Activated gamma-delta T cell treated with Interleukin-2 at 50 U/mL for 16 hours (primary cell): ENCODE measurements around the gene DKK1.

Experiments
- DNase-seq: peaks from one replicate; pipeline ENCODE4 v3.0.0-alpha.2; 2020

The DKK1 gene

DNA sequence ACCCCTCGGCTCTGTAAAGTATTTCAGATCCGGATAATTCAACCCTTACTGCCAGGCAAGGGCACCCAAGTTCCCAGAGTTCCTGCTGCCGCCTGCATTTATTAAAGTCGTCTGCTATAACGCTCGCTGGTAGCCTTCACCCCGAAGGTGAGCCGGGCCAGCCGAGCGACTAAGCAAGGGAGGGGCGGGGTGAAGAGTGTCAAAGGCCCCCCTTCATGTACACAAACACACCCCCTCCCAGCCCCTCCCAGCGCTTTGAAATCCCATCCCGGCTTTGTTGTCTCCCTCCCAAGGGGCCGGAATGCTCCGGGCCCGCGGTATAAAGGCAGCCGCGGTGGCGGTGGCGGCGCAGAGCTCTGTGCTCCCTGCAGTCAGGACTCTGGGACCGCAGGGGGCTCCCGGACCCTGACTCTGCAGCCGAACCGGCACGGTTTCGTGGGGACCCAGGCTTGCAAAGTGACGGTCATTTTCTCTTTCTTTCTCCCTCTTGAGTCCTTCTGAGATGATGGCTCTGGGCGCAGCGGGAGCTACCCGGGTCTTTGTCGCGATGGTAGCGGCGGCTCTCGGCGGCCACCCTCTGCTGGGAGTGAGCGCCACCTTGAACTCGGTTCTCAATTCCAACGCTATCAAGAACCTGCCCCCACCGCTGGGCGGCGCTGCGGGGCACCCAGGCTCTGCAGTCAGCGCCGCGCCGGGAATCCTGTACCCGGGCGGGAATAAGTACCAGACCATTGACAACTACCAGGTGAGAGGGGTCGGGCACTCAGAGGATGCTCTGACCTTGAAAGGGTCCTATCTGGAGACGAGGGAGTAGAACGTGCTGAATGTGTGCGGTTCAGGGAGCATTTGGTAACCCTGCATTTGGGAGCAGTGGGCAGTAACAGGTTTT, at the start of gene DKK1:
Gene DKK1, plus strand, starts transcription at position 349 of the 889 bp plus-strand sequence. Its CDS starts 154 bp downstream, at position 503.
- no peak for DNase-seq

DNA sequence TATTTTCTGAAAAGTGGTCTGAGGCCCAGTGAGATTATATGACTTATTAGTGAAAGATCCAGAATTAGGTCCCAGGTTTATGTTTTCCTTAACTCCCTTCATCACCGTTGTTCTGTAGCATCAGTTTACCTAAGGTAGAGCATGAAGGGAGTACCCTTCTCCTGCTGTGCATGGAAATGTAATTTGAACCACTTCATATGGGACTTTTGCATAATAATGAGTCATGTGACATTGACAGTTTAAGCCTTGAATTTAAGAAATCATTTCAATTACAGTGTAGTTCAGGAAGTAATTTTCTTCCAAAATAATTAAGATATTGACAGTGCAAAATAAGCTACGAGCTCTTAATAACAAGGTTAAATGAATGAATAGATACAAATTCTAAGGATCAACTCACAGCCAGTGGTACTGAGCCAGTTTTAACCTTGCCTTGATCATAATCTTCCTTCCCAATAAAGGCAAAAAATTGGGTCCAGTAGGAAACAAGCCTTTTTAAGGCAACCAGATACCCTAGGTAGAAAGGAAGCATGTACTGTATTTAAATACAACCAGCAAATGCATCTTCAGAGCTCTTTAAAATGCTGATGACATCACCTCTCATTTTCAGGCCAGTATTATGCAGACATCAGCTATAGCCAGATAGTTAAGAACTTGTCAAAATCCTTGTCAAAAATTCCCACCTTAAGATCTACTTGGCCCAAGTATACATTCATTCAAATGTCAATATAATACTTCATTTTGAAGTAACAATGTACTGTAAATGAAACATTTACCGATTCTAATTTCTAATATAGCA, 48.8 kb upstream of the DKK1 start:
- no peak for DNase-seq

- DNase-seq: no peak
Measured at GRCh38 chr10:52266858-52267257, 47.2 kb upstream of the DKK1 start.

DNA sequence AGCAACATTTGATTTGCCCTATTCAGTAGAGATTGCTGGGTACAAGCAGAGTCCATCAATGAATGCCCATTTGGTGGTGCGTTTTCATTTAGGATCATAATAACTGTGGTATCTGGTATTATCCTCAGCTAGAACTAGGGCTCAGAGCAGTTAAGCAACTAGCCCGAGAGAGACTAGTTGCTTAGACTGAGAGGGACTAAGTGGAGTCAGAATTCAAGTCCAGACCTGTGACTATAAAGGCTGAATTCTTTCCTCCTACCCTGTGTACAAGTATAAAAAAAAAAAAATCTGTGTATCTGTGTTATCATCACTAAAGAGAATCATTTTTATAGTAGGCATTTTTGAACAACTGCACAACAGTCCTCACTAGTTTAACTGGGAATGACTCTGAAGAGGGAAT, 45.3 kb upstream of the DKK1 start:
- no peak for DNase-seq

DNA sequence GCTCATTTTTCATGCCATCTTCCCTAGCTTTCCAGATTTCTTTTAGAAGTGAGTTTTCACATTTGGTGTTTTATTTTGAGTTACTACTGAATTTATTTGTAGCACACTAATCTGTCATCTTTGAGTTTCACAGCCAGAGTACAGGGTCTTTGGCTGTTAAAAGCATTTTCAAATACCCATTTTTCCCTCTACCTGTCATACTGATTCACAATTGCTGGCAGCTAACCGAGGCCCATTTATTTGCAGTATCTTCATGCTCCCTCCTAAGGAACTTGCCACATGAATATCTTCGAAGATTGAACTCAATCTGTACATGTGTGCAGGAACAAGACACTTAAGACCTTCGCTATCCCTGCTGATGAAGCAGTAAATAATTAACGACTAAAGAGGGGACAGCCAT, 44.8 kb upstream of the DKK1 start:
- DNase-seq: no peak

- no peak for DNase-seq
Measured at GRCh38 chr10:52276163-52276562, 37.9 kb upstream of the DKK1 start.

DNA sequence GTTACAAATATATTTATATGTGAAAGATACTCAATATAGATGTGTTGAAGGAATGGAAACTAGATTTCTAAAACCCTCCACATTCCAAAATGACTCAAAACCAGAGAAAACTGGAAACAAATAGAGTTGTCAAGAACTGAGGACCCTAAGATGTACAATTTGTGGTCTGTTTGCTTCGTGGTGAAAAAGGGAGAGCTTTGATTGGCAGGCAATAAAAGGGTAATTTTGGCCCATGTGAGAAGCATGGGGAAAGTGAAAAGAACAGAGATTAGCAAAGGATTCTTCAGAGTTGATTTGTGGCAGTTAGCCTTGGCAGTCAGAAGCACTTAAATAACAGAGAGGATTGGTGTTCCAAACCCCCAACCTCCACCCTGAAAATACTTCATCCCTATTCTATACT, 37.1 kb upstream of the DKK1 start:
- DNase-seq: no peak

DNA sequence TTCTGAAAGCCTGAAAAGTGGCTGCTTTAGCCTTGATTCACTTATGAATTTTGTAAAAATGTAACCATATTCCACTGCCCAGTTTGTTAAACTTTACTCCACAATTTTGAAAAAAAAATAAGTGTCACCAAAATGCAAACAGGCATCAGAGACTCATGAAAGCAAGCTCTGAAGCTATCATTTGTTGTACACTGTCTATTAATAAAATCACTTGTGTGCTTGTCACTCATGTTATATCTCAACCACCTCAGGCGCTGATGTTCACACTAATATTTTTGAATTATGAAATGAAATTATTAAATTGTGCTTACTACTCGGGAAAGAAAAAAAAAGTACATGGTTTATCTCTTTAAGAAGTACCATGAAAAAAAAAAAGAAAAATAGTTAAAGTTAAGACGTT, 34.5 kb upstream of the DKK1 start:
- DNase-seq: no peak

DNA sequence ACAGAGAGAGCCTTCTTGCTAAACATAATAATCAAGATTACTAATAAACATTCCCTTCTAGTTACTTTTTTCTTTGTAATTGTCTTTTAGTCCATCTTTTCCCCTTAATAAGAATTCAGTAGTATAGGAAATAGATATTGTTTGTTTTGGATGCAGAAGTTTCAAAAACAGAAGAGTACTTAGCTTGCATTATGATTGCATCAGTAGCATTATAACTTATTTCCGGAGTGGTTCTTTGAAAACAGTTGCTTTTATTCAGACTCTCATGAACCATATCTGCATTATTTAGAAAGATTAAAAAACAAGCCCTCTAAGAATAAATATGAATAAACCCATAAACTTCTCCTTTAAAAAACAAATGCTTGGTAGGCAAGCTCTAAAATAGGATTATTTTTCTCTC, 34.0 kb upstream of the DKK1 start:
- no peak for DNase-seq

GRCh38 chr10:52283174-52283573, 30.9 kb upstream of the DKK1 start:
- no peak for DNase-seq

DNA sequence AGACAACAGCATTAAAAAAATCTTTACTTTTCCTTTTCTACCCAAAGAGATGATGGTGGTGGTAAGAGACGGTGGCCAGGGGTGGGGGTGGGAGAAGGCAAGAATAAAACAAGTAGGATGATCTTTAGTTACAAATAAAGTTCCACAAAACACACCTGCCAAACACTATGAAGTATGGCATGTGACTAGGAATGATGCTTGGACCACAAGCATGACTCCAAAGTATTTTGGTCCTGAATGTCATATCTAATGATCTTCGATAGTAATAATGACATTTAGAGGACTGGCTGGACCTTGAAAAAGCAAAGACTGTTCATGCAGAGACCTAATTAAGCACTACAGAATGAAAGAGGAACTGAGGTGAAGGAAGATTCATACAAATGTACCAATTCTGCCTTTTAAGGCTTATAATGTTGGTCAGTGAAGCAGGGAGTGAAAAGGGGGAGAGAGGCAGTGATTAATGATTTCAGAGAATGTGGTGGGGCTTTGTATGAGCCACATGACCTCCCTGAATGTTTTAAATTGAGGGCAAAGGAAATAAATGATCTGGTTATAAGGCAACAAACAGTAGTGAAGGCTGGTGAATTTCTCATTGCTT, 29.6 kb upstream of the DKK1 start:
- DNase-seq: no peak

DNA sequence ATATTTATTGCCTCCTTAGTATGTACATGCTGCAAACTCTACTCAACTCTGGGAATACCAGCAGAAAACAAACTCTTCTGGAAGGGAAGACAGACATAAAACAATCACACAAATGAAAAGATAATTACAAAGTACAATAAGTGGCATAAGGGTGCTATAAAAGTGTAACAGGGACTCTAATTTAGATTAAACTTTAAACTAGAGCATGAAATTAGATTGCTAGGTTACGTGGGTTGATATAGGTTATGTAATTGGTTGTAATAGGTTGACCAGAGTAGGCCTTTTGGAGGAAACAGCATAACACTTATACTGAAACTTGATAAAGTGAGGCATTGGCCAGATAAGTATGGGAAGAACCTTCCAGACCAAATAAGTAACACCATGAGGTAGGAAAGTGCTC, 26.2 kb upstream of the DKK1 start:
- DNase-seq: no peak

DNA sequence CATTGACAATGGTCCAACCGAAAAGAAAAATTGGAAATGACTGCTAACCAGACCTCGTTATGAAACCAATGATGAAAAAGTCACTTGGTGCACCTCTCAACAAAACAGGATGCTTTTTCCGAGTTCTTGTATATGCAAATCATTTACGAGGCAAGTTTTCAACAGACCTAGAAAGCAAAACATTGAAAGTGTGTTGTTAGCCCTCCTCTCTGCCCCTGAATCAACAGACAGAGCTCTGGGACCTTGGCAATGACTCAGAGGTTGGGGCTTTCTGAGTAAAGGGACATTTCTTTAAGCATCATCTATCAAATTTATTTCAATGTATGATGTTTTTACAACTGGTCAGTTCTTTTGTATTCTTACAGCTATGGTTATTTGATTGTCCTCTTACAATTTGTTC, 16.3 kb upstream of the DKK1 start:
- no peak for DNase-seq

DNA sequence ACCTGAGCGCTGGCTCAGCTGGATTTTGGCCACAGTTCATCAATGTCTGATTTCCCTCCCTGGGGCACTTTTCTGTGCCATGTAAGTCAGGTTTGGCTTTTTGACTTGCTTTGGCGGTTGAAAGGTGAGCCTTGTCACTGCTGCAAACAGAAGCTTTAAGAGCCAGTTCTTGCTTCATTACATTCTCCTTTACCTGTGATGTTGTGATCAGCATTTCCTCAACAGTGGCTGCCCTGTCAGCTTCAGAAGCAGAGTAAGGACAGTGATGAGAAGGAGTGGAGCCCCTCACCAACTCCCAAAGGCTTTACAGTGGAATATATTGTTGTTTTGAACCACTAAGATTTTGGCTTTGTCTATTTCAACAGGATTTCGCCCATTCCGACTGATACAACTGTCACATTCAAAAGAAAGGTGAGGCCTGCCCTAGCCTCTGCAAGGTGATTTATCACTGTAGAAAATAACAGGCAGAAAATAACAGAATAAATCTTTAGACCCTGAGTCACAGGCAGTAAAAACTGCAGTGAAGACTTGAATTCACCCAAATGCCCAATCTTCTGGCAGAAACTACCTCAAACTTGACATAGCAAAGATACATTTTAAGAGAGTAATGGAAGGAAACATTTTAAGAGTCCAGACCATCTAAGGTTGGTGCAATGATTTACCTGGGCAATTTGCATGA, 13.3 kb upstream of the DKK1 start:
- DNase-seq: no peak

DNA sequence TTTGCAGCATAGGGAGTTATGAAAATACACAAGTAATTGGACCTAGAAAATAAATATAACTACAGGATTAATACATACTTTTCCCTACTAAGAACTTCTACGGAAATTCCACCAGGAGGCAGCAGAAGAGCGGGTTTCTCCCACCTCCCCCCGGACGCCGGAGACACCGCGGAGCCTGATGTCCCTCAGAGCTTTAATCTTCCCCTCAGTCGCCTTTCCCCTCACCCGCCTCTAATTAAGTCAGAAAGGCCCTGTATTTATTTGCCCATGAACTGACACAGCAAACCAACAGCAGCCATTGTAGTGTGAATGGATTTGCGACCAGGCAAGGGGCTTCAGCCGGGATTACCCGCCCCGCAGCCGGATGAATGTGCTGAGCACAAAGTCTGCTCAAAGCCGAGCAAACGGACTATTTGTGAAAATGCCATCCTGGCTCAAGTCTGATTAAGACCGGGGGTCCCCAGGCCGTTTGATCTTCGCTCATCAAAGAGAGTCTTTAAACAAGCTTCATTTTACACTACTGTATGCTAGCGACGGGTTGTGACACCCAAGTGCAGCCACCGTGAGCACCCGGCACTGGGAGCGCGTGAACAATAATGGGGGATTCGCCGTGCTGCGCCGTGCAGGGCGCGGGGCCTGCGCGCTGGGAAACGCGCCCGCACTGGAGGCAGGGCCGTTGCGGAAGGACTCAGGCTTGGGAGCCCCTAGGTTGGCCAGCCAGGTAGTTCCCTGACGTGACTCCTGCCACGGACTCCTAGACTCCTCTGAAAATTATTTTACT, 5.6 kb upstream of the DKK1 start:
- no peak for DNase-seq

GRCh38 chr10:52312942-52313255, 1.2 kb upstream of the DKK1 start:
- DNase-seq: no peak

DNA sequence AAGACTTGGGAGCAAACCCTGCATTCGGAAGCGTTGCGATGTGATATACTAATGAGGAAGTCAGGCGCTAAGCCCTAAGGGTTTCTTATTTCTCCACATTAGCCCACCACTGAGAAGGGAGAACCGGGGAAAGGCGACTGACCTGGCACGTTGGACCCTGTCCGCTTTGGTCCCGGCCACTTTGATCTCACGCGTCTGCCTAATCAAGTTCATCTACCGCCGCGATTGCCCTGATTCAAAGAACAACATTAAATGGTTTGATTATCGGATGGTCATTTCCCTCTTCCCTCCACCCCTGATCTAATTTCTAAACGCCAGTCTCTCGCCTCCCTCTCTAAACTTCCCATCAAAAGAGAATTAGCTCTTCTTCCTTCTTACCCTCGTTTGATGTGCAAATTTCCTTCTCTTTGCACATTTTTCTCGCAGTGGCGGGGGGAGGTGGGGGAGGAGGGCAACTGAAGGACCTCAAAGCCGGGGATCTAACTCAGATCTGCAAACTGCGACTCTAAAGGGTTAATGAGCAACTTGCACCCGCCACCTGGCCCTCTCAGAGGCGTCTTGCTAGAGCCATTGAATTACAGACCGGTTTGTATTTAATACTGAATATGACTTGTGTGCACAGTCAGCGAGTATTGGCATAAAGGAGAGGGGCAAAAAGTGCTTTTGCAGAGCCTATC, 687 bp upstream of the DKK1 start:
- DNase-seq: no peak

GRCh38 chr10:52314822-52315552, 906 bp downstream of the DKK1 start:
- DNase-seq: no peak

- DNase-seq: no peak
Measured at GRCh38 chr10:52316001-52316400, 1.9 kb downstream of the DKK1 start.

DNA sequence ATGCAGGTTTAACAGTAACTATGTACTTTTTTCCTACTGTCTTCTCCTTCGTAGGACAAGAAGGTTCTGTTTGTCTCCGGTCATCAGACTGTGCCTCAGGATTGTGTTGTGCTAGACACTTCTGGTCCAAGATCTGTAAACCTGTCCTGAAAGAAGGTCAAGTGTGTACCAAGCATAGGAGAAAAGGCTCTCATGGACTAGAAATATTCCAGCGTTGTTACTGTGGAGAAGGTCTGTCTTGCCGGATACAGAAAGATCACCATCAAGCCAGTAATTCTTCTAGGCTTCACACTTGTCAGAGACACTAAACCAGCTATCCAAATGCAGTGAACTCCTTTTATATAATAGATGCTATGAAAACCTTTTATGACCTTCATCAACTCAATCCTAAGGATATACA, 2.4 kb downstream of the DKK1 start:
- DNase-seq: no peak

GRCh38 chr10:52318136-52318701, 4.1 kb downstream of the DKK1 start:
- DNase-seq: no peak
